Epithelial cell of proximal tubule (primary cell): Measurements from ENCODE around the gene PROKR1. TPM values are rescaled to one million over a fixed set of nuclear protein-coding genes. Genes with fewer than 3 reads are reported as not detected.

ENCODE experiments used
- DNase-seq: peaks from one replicate; pipeline ENCODE4 v3.0.0-alpha.2; 2011; ENCODE audit warnings: low read depth
- H3K4me3 ChIP-seq: 2 replicates; pipeline ENCODE4 v1.5.1; 2011; ENCODE audit warnings: low read depth, mild to moderate bottlenecking, low read length
- CTCF ChIP-seq: conservative IDR thresholded peaks from 2 replicates; pipeline ENCODE4 v1.5.1; 2012; ENCODE audit warnings: low read depth, mild to moderate bottlenecking, low read length
- total RNA-seq: library from RNA; depleted of rRNA; stranded (reverse); fragments of >200 nt; gene quantifications from 2 replicates; pipeline ENCODE4 v1.2.3, GENCODE V29; 2015

Gene PROKR1
- total RNA-seq, 1 donor from 2014 or later = not detected

GRCh38 chr2:68653538-68653982 is 10.2 kb downstream of the PROKR1 start:
- no peak for DNase-seq
- H3K4me3 ChIP-seq = no peak overlapping the region
- TF ChIP-seq CTCF = no peak

- H3K4me3 ChIP-seq = no peak overlapping the region
- no peak for TF ChIP-seq CTCF
- no peak for DNase-seq
Observed at GRCh38 chr2:68658266-68658665, 14.9 kb downstream of the PROKR1 start.

- TF ChIP-seq CTCF = no peak
- DNase-seq = no peak
- no peak overlapping the region for H3K4me3 ChIP-seq
Observed at GRCh38 chr2:68659081-68659480, 15.7 kb downstream of the PROKR1 start.

- TF ChIP-seq CTCF = no peak
- DNase-seq = no peak
- H3K4me3 ChIP-seq = no peak overlapping the region
Observed at GRCh38 chr2:68660658-68661057, 17.3 kb downstream of the PROKR1 start.

- no peak overlapping the region for H3K4me3 ChIP-seq
- no peak for TF ChIP-seq CTCF
- no peak for DNase-seq
Observed at GRCh38 chr2:68662466-68662865, 19.1 kb downstream of the PROKR1 start.

GRCh38 chr2:68663371-68664156 is 20.2 kb downstream of the PROKR1 start:
- no peak overlapping the region for H3K4me3 ChIP-seq
- no peak for TF ChIP-seq CTCF
- no peak for DNase-seq

GRCh38 chr2:68667371-68667770 is 24.0 kb downstream of the PROKR1 start:
- no peak for TF ChIP-seq CTCF
- no peak for DNase-seq
- H3K4me3 ChIP-seq = no peak overlapping the region
